GM10248 (cell line): ENCODE measurements around the gene AKAP1.

ENCODE experiments used
- CTCF ChIA-PET: fragments of 300-600 bp; sonication (Branson Sonifier 250); formaldehyde crosslinking; extraction: SDS; loops from one replicate; lab custom pipeline; 2021; ENCODE audit warnings: antibody characterized with exemption; lab: Yijun Ruan, JAX
- POLR2A ChIA-PET: fragments of 350-650 bp; sonication (Branson Sonifier 250); formaldehyde crosslinking; extraction: SDS; loops from one replicate; lab custom pipeline; 2020; ENCODE audit warnings: antibody characterized with exemption; lab: Yijun Ruan, JAX
- DNase-seq: peaks from one replicate; pipeline ENCODE4 v3.0.0; 2012; ENCODE audit errors: extremely low spot score
- CTCF ChIP-seq: IDR thresholded peaks from 2 replicates; pipeline ENCODE4 v1.5.1; 2012; ENCODE audit warnings: mild to moderate bottlenecking, low read depth; ENCODE audit errors: extremely low read depth, missing control alignments, control extremely low read depth

AKAP1 gene

GRCh38 chr17:57084802-57085447, at the start of gene AKAP1:
Gene AKAP1 (plus strand): TSS chr17:57085246. CDS start chr17:57105465, 20,219 bp downstream.
- CTCF ChIA-PET, result interaction anchor here (0.7 to 2.0 kb wide), 9 partner anchors 12 to 814 kb away, joined by 3 to 8 read pairs (median 4); no protein-coding TSS in a partner anchor
- POLR2A ChIA-PET, result interaction anchor here (0.5 kb wide), 1 partner anchor 174 kb away, joined by 5 read pairs; no protein-coding TSS in a partner anchor
- DNase-seq, result peak; percentile 99
- peak; percentile 53 for TF ChIP-seq CTCF

- ChIA-PET POLR2A (no interaction called here), CTCF (interaction anchor here (1.1 to 1.5 kb wide), 4 partner anchors 15 to 29 kb away, joined by 3 to 5 read pairs (median 3); no protein-coding TSS in a partner anchor)
- DNase-seq, result no peak
- no peak for TF ChIP-seq CTCF
Measured at GRCh38 chr17:57035971-57036481, 49.0 kb upstream of the AKAP1 start.

GRCh38 chr17:57037411-57037810, 47.6 kb upstream of the AKAP1 start:
- ChIA-PET POLR2A (no interaction called here), CTCF (interaction anchor here (0.9 to 1.1 kb wide), 2 partner anchors 10 to 30 kb away, joined by 3 read pairs; no protein-coding TSS in a partner anchor)
- no peak for TF ChIP-seq CTCF
- no peak for DNase-seq

GRCh38 chr17:57038486-57038885, 46.6 kb upstream of the AKAP1 start:
- DNase-seq, result no peak
- no peak for TF ChIP-seq CTCF
- ChIA-PET CTCF (interaction anchor here (1.0 kb wide), 1 partner anchor 27 kb away, joined by 3 read pairs; no protein-coding TSS in a partner anchor), POLR2A (no interaction called here)

GRCh38 chr17:57040571-57040970, 44.5 kb upstream of the AKAP1 start:
- DNase-seq, result no peak
- CTCF ChIA-PET, result interaction anchor here (1.4 to 1.6 kb wide), 2 partner anchors 16 to 50 kb away, joined by 3 read pairs; no protein-coding TSS in a partner anchor
- TF ChIP-seq CTCF, result no peak
- POLR2A ChIA-PET, result no interaction called here

GRCh38 chr17:57043276-57043675, 41.8 kb upstream of the AKAP1 start:
- no peak for TF ChIP-seq CTCF
- ChIA-PET POLR2A (interaction anchor here (0.7 kb wide), 1 partner anchor 34 kb away, joined by 3 read pairs; no protein-coding TSS in a partner anchor), CTCF (no interaction called here)
- no peak for DNase-seq
